Activated CD8-positive, alpha-beta memory T cell treated with anti-CD3 and anti-CD28 coated beads, Interleukin-2, amount 50 U/mL, for 24 hours (primary cell): ENCODE data around the gene ZNF226.
"Not testable (repeated sequence)": the region's sequence is repeated elsewhere in the genome, so short reads cannot be mapped to it uniquely, and the experiment has no call there.

ENCODE experiments used
- DNase-seq: peaks from one replicate; pipeline ENCODE4 v3.0.0-alpha.2; 2020; ENCODE audit errors: extremely low read depth

Gene ZNF226

DNA sequence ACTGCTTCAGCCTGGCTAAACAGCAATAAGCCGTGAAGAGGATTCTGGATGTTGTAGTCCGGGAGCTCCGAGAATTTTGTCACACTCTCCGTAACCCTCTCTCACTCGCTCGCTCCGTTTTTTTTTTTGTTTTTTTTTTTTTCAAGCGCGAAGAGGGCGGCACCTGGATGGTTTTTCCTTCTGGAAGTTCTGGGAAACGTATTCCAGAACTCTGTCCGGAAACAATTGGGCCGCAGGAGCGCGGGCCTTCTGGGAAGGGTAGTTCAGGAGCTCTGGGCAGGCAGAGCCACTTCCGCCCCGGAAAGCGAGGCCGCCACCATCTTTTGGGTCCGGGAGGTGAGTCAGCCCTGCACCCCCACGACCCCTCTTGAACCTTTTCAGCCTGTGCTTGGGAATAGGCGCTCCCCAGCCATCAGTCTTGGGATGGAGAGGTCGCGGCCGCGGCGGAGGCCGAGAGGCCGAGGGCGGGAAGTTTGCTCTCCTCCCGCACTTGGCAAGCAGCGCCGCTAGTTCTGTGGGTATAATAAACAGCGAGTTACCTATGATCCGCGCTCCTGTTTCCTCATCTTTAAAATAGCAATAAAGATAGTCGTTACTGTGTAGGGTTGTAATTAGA is 47.5 kb downstream of the ZNF226 start, which contains the start of gene ZNF227:
ZNF227 (plus strand) TSS at position 283 of the 616 bp plus-strand sequence. CDS start 5,261 bp downstream, outside the sequence.
- DNase-seq = peak; percentile 49

DNA sequence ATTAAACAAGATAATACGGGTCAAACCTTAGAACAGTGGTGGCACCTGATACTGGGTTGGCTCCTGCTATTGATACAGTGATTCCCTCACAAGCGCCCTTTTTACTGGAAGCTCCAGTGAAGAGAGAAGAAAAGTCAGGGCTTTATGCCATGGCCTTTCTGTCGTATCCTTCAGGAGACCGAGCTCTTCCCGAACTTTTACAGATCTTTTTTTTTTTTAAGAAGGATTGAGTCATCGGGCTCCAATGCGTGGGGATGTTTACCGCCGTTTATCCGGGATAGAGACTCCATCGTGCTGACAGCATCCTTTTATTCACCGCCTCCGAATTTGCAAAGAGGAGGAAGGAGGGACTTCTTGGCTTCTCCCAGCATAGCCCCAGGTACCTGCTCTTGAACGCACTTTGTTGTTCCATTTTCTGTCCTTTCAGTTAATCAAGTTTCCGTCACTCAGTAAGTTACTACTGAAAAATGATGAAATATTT is 48.0 kb downstream of the ZNF226 start:
- DNase-seq = no peak

DNA sequence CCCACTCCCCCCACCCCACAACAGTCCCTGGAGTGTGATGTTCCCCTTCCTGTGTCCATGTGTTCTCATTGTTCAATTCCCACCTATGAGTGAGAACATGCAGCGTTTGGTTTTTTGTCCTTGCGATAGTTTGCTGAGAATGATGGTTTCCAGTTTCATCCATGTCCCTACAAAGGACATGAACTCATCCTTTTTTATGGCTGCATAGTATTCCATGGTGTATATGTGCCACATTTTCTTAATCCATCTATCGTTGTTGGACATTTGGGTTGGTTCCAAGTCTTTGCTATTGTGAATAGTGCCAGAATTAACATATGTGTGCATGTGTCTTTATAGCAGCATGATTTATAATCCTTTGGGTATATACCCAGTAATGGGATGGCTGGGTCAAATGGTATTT is 55.0 kb downstream of the ZNF226 start:
- DNase-seq = not testable (repeated sequence)

DNA sequence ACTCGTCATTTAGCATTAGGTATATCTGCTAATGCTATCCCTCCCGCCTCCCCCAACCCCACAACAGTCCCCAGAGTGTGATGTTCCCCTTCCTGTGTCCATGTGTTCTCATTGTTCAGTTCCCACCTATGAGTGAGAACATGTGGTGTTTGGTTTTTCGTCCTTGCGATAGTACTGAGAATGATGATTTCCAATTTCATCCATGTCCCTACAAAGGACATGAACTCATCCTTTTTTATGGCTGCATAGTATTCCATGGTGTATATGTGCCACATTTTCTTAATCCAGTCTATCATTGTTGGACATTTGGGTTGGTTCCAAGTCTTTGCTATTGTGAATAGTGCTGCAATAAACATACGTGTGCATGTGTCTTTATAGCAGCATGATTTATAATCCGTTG is 55.9 kb downstream of the ZNF226 start:
- not testable (repeated sequence) for DNase-seq

DNA sequence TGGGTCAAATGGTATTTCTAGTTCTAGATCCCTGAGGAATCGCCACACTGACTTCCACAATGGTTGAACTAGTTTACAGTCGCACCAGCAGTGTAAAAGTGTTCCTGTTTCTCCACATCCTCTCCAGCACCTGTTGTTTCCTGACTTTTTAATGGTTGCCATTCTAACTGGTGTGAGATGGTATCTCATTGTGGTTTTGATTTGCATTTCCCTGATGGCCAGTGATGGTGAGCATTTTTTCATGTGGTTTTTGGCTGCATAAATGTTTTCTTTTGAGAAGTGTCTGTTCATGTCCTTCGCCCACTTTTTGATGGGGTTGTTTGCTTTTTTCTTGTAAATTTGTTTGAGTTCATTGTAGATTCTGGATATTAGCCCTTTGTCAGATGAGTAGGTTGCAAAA is 56.4 kb downstream of the ZNF226 start:
- DNase-seq = not testable (repeated sequence)
